ENCODE data around the gene MGAT5.

Gene MGAT5

GRCh38 chr2:134449751-134450513 lies 196.1 kb downstream of the MGAT5 start (continued):
- TF ChIP-seq ZNF529 (tag by site-specific recombination; IDR thresholded peaks at IDR 0.05; ENCODE audit: insufficient replicate concordance), result no peak

GRCh38 chr2:134451347-134451630 lies 197.4 kb downstream of the MGAT5 start:
- TF ChIP-seq PRDM6 (tag by site-specific recombination; IDR thresholded peaks at IDR 0.05) (no peak), ZNF354C (tag by site-specific recombination; IDR thresholded peaks at IDR 0.05; ENCODE audit: borderline replicate concordance, low read depth) (no peak), ZNF138 (tag by site-specific recombination; IDR thresholded peaks at IDR 0.05; ENCODE audit: borderline replicate concordance) (no peak), SCRT2 (tag by site-specific recombination; IDR thresholded peaks at IDR 0.05) (no peak), ZNF239 (tag by site-specific recombination; IDR thresholded peaks at IDR 0.05) (no peak), ZNF530 (tag by site-specific recombination; IDR thresholded peaks at IDR 0.05; ENCODE audit: low read depth) (no peak), ZNF311 (tag by site-specific recombination; IDR thresholded peaks at IDR 0.05; ENCODE audit: borderline replicate concordance) (no peak), ZFHX2 (tag by site-specific recombination; conservative IDR thresholded peaks at IDR 0.05) (no peak), PRDM2 (tag by site-specific recombination; IDR thresholded peaks at IDR 0.05; ENCODE audit: borderline replicate concordance) (no peak), ZNF510 (tag by site-specific recombination; IDR thresholded peaks at IDR 0.05; ENCODE audit: insufficient replicate concordance) (no peak), ZNF132 (tag by site-specific recombination; IDR thresholded peaks at IDR 0.05; ENCODE audit: borderline replicate concordance) (no peak), ZNF585B (tag by site-specific recombination; IDR thresholded peaks at IDR 0.05) (no peak), ZNF362 (tag by site-specific recombination; IDR thresholded peaks at IDR 0.05) (no peak), SCRT1 (tag by site-specific recombination; IDR thresholded peaks at IDR 0.05; ENCODE audit: borderline replicate concordance) (no peak), ZNF248 (tag by site-specific recombination; IDR thresholded peaks at IDR 0.05) (no peak), ZNF37A (tag by site-specific recombination; IDR thresholded peaks at IDR 0.05) (no peak), ZNF391 (tag by site-specific recombination; IDR thresholded peaks at IDR 0.05; ENCODE audit: borderline replicate concordance, low read depth) (no peak), ZNF23 (tag by site-specific recombination; IDR thresholded peaks at IDR 0.05; ENCODE audit: borderline replicate concordance) (no peak)
- H3K9me3 ChIP-seq (ENCODE audit: control insufficient read depth, insufficient read depth, low read depth, low read length), result no peaks in the 10 kb centered on the region
- CTCF ChIA-PET, result interaction anchor here (0.5 to 5.9 kb wide), 84 partner anchors 9 to 1647 kb away, joined by 3 to 52 read pairs (median 4); no protein-coding TSS in a partner anchor
- H3K4me1 ChIP-seq (ENCODE audit: control insufficient read depth, insufficient read depth, low read length), result no peaks in the 10 kb centered on the region
- H3K4me3 ChIP-seq (ENCODE audit: low read depth, low read length), result no peak overlapping the region
- no peak overlapping the region for H3K27ac ChIP-seq (ENCODE audit: extremely low read depth, low read depth, low read length)
- POLR2A ChIA-PET, result interaction anchor here (0.7 kb wide), 1 partner anchor 313 kb away, joined by 4 read pairs; no protein-coding TSS in a partner anchor
- peaks cover 0 to 42% of the 10 kb centered on the region in 2 experiments; a peak in 1 of 3 replicates for H3K36me3 ChIP-seq (ENCODE audit: control insufficient read depth in 2 of 2, insufficient read depth in 1 of 2, low read length in 2 of 2)
